Peyer's patch (tissue), 4 donors: Measurements from ENCODE around the gene MACROD2. TPM values are rescaled to one million over a fixed set of nuclear protein-coding genes. Genes with fewer than 3 reads are reported as not detected.

Experiments
- DNase-seq, 3 donors: peaks; one replicate each; pipeline ENCODE4 v3.0.0-alpha.2; 2017 to 2019
- H3K27ac ChIP-seq, 4 donors: fragments of 200-600 bp; sonication (generic); one replicate each; pipeline ENCODE4 v1.5.1; 2016 to 2019
- H3K27me3 ChIP-seq, 2 donors: fragments of 200-600 bp; sonication (generic); one replicate each; pipeline ENCODE4 v1.5.1; 2019
- H3K36me3 ChIP-seq, 3 donors: fragments of 200-600 bp; sonication (generic); one replicate each; pipeline ENCODE4 v1.5.1; 2016 to 2019
- H3K4me1 ChIP-seq, 4 donors: fragments of 200-600 bp; sonication (generic); one replicate each; pipeline ENCODE4 v1.5.1; 2016 to 2019
- H3K4me3 ChIP-seq, 4 donors: fragments of 200-600 bp; sonication (generic); 1 replicate in 3 of 4; 2 replicates in 1 of 4; pipeline ENCODE4 v1.5.1; 2016 to 2019; ENCODE audit warnings: mild to moderate bottlenecking in 1 of 4
- H3K9me3 ChIP-seq, 4 donors: fragments of 200-600 bp; sonication (generic); one replicate each; pipeline ENCODE4 v1.5.1; 2016 to 2019; ENCODE audit warnings: mild to moderate bottlenecking in 1 of 4
- CTCF ChIP-seq, 6 experiments: fragments of 450-650 bp in 4 of 6; fragments of 200-600 bp in 2 of 6; sonication (generic) in 1 of 6; IDR thresholded peaks; one replicate each; pipeline ENCODE4 v1.5.1; 2017 to 2019; ENCODE audit warnings: antibody characterized with exemption in 6 of 6, mild to moderate bottlenecking in 3 of 6, moderate library complexity in 1 of 6
- POLR2A ChIP-seq, 2 donors: fragments of 450-650 bp; IDR thresholded peaks; one replicate each; pipeline ENCODE4 v1.5.1; 2017; ENCODE audit warnings: antibody characterized with exemption in 2 of 2, mild to moderate bottlenecking in 2 of 2, moderate library complexity in 2 of 2
- total RNA-seq, 4 donors: library from RNA; depleted of rRNA; stranded (reverse); fragments of >200 nt; gene quantifications; one replicate each; pipeline ENCODE4 v1.1.0, GENCODE V29; 2016

The MACROD2 gene
- total RNA-seq, 4 donors from 2014 or later, result 2.5 to 10.7 (median 6.5) TPM

GRCh38 chr20:15033891-15034290, 1038.6 kb downstream of the MACROD2 start:
- DNase-seq, result no peak
- Histone ChIP-seq H3K4me1 (no peaks in the 10 kb centered on the region), H3K27ac (no peak overlapping the region), H3K36me3 (no peaks in the 10 kb centered on the region), H3K27me3 (no peaks in the 10 kb centered on the region), H3K9me3 (no peaks in the 10 kb centered on the region), H3K4me3 (no peak overlapping the region)
- TF ChIP-seq CTCF (IDR thresholded peaks at IDR 0.05) (no peak), POLR2A (IDR thresholded peaks at IDR 0.05) (no peak)

GRCh38 chr20:15036948-15037347, 1041.6 kb downstream of the MACROD2 start:
- DNase-seq, result no peak
- H3K4me3 ChIP-seq, result no peak overlapping the region
- no peaks in the 10 kb centered on the region for H3K4me1 ChIP-seq
- H3K27me3 ChIP-seq, result no peaks in the 10 kb centered on the region
- TF ChIP-seq POLR2A (IDR thresholded peaks at IDR 0.05) (no peak), CTCF (IDR thresholded peaks at IDR 0.05) (no peak)
- H3K27ac ChIP-seq, result no peak overlapping the region
- H3K36me3 ChIP-seq, result no peaks in the 10 kb centered on the region
- no peaks in the 10 kb centered on the region for H3K9me3 ChIP-seq

- Histone ChIP-seq H3K36me3 (no peaks in the 10 kb centered on the region), H3K4me1 (no peaks in the 10 kb centered on the region), H3K9me3 (no peaks in the 10 kb centered on the region), H3K27me3 (no peaks in the 10 kb centered on the region), H3K4me3 (no peak overlapping the region), H3K27ac (no peak overlapping the region)
- TF ChIP-seq CTCF (IDR thresholded peaks at IDR 0.05) (no peak), POLR2A (IDR thresholded peaks at IDR 0.05) (no peak)
- no peak for DNase-seq
Observed at GRCh38 chr20:15039088-15039752, 1043.9 kb downstream of the MACROD2 start.

- TF ChIP-seq CTCF (IDR thresholded peaks at IDR 0.05) (no peak), POLR2A (IDR thresholded peaks at IDR 0.05) (no peak)
Observed at GRCh38 chr20:15042723-15043122, 1047.4 kb downstream of the MACROD2 start.

GRCh38 chr20:15045246-15045645, 1049.9 kb downstream of the MACROD2 start:
- Histone ChIP-seq H3K27me3 (no peaks in the 10 kb centered on the region), H3K27ac (no peak overlapping the region), H3K36me3 (no peaks in the 10 kb centered on the region), H3K9me3 (no peaks in the 10 kb centered on the region), H3K4me1 (no peaks in the 10 kb centered on the region), H3K4me3 (no peak overlapping the region)
- no peak for DNase-seq
- TF ChIP-seq POLR2A (IDR thresholded peaks at IDR 0.05), result no peak
- no peak for TF ChIP-seq CTCF (IDR thresholded peaks at IDR 0.05)

More at GRCh38 chr20:15042723-15043122, 1047.4 kb downstream of the MACROD2 start:
- Histone ChIP-seq H3K36me3 (no peaks in the 10 kb centered on the region), H3K27ac (no peak overlapping the region), H3K27me3 (no peaks in the 10 kb centered on the region), H3K4me3 (no peak overlapping the region), H3K9me3 (no peaks in the 10 kb centered on the region), H3K4me1 (no peaks in the 10 kb centered on the region)
- DNase-seq, result no peak
